ENCODE results near the gene TMEM154. TPM values are rescaled to one million over a fixed set of nuclear protein-coding genes. Genes with fewer than 3 reads are reported as not detected.

Gene TMEM154
- total RNA-seq, 1 experiment from 2014 or later = 3.6 TPM

DNA sequence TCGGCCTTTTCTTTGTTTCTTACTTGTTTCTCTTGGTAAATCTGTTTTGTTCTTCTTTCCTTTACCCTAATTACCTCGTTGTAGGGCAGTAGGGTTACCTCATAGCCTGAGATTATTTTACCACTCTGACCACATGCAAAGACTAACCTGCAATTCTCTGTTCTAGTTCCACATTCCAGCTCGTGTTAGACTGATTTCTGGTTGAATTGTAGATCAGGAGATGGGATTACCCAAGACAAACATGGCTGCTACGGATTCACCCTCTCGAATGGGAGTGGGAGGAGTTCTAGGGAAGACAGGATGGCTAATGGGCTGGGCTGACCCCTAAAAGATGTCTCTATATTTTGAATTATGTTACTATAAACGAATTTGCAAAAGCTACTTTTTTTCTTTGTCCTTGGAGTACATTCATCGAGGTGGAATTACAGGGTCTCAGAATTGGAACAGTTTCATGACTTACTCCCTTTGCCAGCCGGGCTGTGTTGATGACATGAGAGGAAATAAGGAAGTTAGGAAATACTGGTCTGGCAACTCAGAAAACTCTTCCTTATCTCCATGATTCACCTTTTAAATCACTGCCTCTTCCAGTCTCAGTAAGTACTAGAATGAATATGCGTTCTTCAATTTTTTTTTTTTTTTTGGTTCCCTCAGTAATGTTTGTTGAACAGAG lies 107.2 kb downstream of the TMEM154 start:
- H3K4me3 ChIP-seq (ENCODE audit: low read length) = no peak overlapping the region
- DNase-seq (peak; percentile 65), ATAC-seq (peak; percentile 37; the same call in 1 of the 2 replicates)
- intact Hi-C loops (cut with micrococcal nuclease) = no loop called here
- TF ChIP-seq, protein P1, sequence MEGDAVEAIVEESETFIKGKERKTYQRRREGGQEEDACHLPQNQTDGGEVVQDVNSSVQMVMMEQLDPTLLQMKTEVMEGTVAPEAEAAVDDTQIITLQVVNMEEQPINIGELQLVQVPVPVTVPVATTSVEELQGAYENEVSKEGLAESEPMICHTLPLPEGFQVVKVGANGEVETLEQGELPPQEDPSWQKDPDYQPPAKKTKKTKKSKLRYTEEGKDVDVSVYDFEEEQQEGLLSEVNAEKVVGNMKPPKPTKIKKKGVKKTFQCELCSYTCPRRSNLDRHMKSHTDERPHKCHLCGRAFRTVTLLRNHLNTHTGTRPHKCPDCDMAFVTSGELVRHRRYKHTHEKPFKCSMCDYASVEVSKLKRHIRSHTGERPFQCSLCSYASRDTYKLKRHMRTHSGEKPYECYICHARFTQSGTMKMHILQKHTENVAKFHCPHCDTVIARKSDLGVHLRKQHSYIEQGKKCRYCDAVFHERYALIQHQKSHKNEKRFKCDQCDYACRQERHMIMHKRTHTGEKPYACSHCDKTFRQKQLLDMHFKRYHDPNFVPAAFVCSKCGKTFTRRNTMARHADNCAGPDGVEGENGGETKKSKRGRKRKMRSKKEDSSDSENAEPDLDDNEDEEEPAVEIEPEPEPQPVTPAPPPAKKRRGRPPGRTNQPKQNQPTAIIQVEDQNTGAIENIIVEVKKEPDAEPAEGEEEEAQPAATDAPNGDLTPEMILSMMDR (conservative IDR thresholded peaks at IDR 0.05; ENCODE audit: low read depth, low read length) = no peak
- no peak for TF ChIP-seq EZH2phosphoT487 (IDR thresholded peaks at IDR 0.05; ENCODE audit: borderline replicate concordance, low read length)
- TF ChIP-seq EZH2 (IDR thresholded peaks at IDR 0.05; ENCODE audit: low read length, unreplicated experiment) = no peak
- no peaks in the 10 kb centered on the region for H3K36me3 ChIP-seq (ENCODE audit: low read depth, low read length)
- H3F3A ChIP-seq (ENCODE audit: low read length, unreplicated experiment) = no peaks in the 10 kb centered on the region
- POLR2A ChIA-PET (ENCODE audit: unreplicated experiment) = interaction anchor here (0.6 kb wide), 1 partner anchor 27 kb away, joined by 6 read pairs; no protein-coding TSS in a partner anchor
- peak overlapping the region; percentile 51 for H2AFZ ChIP-seq (ENCODE audit: low read length)
- no TSS peak for BruUV-seq (replicated peaks)
- no peaks in the 10 kb centered on the region for H3K9me2 ChIP-seq (replicated peaks; ENCODE audit: low read length)
- no peak overlapping the region for H3K27ac ChIP-seq (ENCODE audit: low read length)
- H3K27me3 ChIP-seq (ENCODE audit: low read length) = no peaks in the 10 kb centered on the region
- CTCF ChIA-PET = no interaction called here
- H4K20me1 ChIP-seq (ENCODE audit: low read length) = no peaks in the 10 kb centered on the region
- H3K79me2 ChIP-seq (ENCODE audit: low read length) = no peaks in the 10 kb centered on the region
- H3K4me2 ChIP-seq (ENCODE audit: low read length) = peak overlapping the region; percentile 32
- H3K4me1 ChIP-seq (ENCODE audit: insufficient read depth, low read length) = peaks cover 12% of the 10 kb centered on the region
- no peak overlapping the region for H3K9ac ChIP-seq (ENCODE audit: low read length)
- no peaks in the 10 kb centered on the region for H3K9me3 ChIP-seq (ENCODE audit: low read length)

DNA sequence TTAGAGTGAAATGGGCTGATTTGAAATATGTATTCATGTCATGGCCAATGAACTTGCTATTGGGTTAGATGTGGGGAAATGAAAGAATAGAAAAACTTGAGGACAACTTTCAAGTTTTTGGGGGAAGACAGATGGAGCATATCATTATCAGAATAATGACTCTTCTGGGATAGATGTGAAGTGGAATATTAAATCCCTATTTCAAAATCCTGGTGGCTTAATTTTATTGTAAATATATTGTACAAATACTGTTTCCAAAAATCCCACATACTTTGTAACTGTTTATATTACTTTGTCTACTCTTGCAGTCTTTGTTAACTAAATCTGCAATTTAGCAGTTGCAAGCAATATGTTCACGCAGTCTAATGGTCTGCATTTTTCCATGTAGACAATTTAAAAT lies 108.0 kb downstream of the TMEM154 start:
- H3K27me3 ChIP-seq (ENCODE audit: low read length) = no peaks in the 10 kb centered on the region
- no peak overlapping the region for H3K4me2 ChIP-seq (ENCODE audit: low read length)
- CTCF ChIA-PET = no interaction called here

DNA sequence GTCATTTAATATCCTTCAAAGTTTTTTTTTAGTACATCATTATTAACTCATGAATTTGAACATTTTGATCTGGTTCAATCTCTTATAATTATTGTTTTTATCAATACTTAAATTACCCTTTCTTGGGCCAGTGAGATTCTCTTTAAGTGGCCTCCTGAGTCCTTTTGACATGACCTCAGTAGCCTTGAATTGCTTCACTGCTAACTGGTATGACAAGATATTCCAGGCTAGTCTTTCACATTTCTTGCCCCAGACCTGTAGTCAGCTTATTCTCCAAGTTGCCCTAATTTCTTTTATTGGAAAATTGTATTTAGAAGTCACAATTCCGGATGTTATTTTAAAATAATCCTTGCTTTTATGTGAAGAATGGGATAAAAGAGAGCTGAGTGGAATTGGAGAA lies 108.5 kb downstream of the TMEM154 start:
- Histone ChIP-seq H3K9ac (ENCODE audit: low read length) (no peak overlapping the region), H3K4me3 (ENCODE audit: low read length) (no peak overlapping the region), H3K4me1 (ENCODE audit: insufficient read depth, low read length) (peaks cover 12% of the 10 kb centered on the region), H3K36me3 (ENCODE audit: low read depth, low read length) (no peaks in the 10 kb centered on the region), H2AFZ (ENCODE audit: low read length) (no peak overlapping the region), H3K27ac (ENCODE audit: low read length) (no peak overlapping the region), H4K20me1 (ENCODE audit: low read length) (no peaks in the 10 kb centered on the region), H3K79me2 (ENCODE audit: low read length) (no peaks in the 10 kb centered on the region), H3K4me2 (ENCODE audit: low read length) (no peak overlapping the region), H3K27me3 (ENCODE audit: low read length) (no peaks in the 10 kb centered on the region), H3K9me3 (ENCODE audit: low read length) (no peaks in the 10 kb centered on the region), H3K9me2 (replicated peaks; ENCODE audit: low read length) (no peaks in the 10 kb centered on the region), H3F3A (ENCODE audit: low read length, unreplicated experiment) (no peaks in the 10 kb centered on the region)
- ATAC-seq = no peak
- DNase-seq = no peak
- intact Hi-C loops (cut with micrococcal nuclease) = no loop called here
- TF ChIP-seq, protein P1 (conservative IDR thresholded peaks at IDR 0.05; ENCODE audit: low read depth, low read length) = no peak
- no peak for TF ChIP-seq EZH2 (IDR thresholded peaks at IDR 0.05; ENCODE audit: low read length, unreplicated experiment)
- no peak for TF ChIP-seq EZH2phosphoT487 (IDR thresholded peaks at IDR 0.05; ENCODE audit: borderline replicate concordance, low read length)
- POLR2A ChIA-PET (ENCODE audit: unreplicated experiment) = no interaction called here
- no TSS peak for BruUV-seq (replicated peaks)
- CTCF ChIA-PET = no interaction called here

More for the DNA sequence above, 108.0 kb downstream of the TMEM154 start:
- POLR2A ChIA-PET (ENCODE audit: unreplicated experiment) = no interaction called here
- Histone ChIP-seq H3K27ac (ENCODE audit: low read length) (no peak overlapping the region), H3K4me1 (ENCODE audit: insufficient read depth, low read length) (peaks cover 12% of the 10 kb centered on the region), H3F3A (ENCODE audit: low read length, unreplicated experiment) (no peaks in the 10 kb centered on the region), H3K36me3 (ENCODE audit: low read depth, low read length) (no peaks in the 10 kb centered on the region), H3K9me2 (replicated peaks; ENCODE audit: low read length) (no peaks in the 10 kb centered on the region), H4K20me1 (ENCODE audit: low read length) (no peaks in the 10 kb centered on the region), H3K9me3 (ENCODE audit: low read length) (no peaks in the 10 kb centered on the region), H3K9ac (ENCODE audit: low read length) (no peak overlapping the region), H3K79me2 (ENCODE audit: low read length) (no peaks in the 10 kb centered on the region), H2AFZ (ENCODE audit: low read length) (no peak overlapping the region), H3K4me3 (ENCODE audit: low read length) (no peak overlapping the region)
- no TSS peak for BruUV-seq (replicated peaks)
- TF ChIP-seq, protein P1 (conservative IDR thresholded peaks at IDR 0.05; ENCODE audit: low read depth, low read length) = no peak
- TF ChIP-seq EZH2 (IDR thresholded peaks at IDR 0.05; ENCODE audit: low read length, unreplicated experiment) (no peak), EZH2phosphoT487 (IDR thresholded peaks at IDR 0.05; ENCODE audit: borderline replicate concordance, low read length) (no peak)
- no peak for ATAC-seq
- intact Hi-C loops (cut with micrococcal nuclease) = no loop called here
- DNase-seq = no peak

All from PC-3 (cell line).